Kidney (tissue), 14 donors: ENCODE data around the gene CTU1. TPM values are rescaled to one million over a fixed set of nuclear protein-coding genes. Genes with fewer than 3 reads are reported as not detected.

Source experiments
- DNase-seq, 5 donors: peaks; one replicate each; pipeline ENCODE4 v3.0.0-alpha.2; 2013 to 2020
- FAIRE-seq: peaks from 2 replicates; lab custom pipeline; 2012; peaks lifted over from hg19 to GRCh38; lab: Jason Lieb, UNC
- H3K27ac ChIP-seq, 2 donors: one replicate each; pipeline ENCODE4 v1.7.0; 2013; ENCODE audit warnings: low read depth in 2 of 2, low read length in 2 of 2, inconsistent platforms in 1 of 2
- H3K27me3 ChIP-seq: one replicate; pipeline ENCODE4 v1.7.1; 2013; ENCODE audit warnings: low read length, inconsistent platforms; ENCODE audit not compliant: control insufficient read depth, insufficient read depth
- H3K36me3 ChIP-seq, 3 donors: one replicate each; pipeline versions ENCODE4 v1.7.0 to v1.7.1; 2013; ENCODE audit warnings: low read length in 3 of 3, control low read depth in 1 of 3, inconsistent platforms in 1 of 3; ENCODE audit not compliant: insufficient read depth in 3 of 3, control insufficient read depth in 2 of 3
- H3K4me1 ChIP-seq, 3 donors: one replicate each; pipeline versions ENCODE4 v1.7.0 to v1.7.1; 2013; ENCODE audit warnings: low read length in 3 of 3, inconsistent platforms in 1 of 3, low read depth in 1 of 3; ENCODE audit not compliant: control insufficient read depth in 2 of 3, insufficient read depth in 2 of 3
- H3K4me3 ChIP-seq, 3 donors: one replicate each; pipeline versions ENCODE4 v1.7.0 to v1.8.1; 2013; ENCODE audit warnings: low read length in 3 of 3, control low read depth in 1 of 3, inconsistent platforms in 1 of 3
- H3K9ac ChIP-seq, 3 donors: one replicate each; pipeline versions ENCODE4 v1.7.0 to v1.7.1; 2013; ENCODE audit warnings: low read length in 3 of 3, control low read depth in 1 of 3, inconsistent platforms in 1 of 3
- H3K9me3 ChIP-seq, 3 donors: one replicate each; pipeline versions ENCODE4 v1.7.0 to v1.7.1; 2013; ENCODE audit warnings: low read length in 3 of 3, control low read depth in 1 of 3, inconsistent platforms in 1 of 3; ENCODE audit not compliant: control insufficient read depth in 2 of 3, insufficient read depth in 1 of 3
- CTCF ChIP-seq: IDR thresholded peaks from 3 replicates; pipeline ENCODE4 v1.5.1; 2012; ENCODE audit warnings: mild to moderate bottlenecking, moderate library complexity, borderline replicate concordance; ENCODE audit not compliant: insufficient read depth; ENCODE audit errors: extremely low read depth
- intact Hi-C: fragments of 100-400 bp; cut with DNase I; formaldehyde crosslinking; loops from one replicate; pipeline ENCODE4 v1.11.1; 2022
- polyA plus RNA-seq: library from polyadenylated mRNA; stranded (reverse); fragments of 350-450 nt; fragmentation: Illumina TruSeq; extraction: RNeasy Lipid Tissue Mini Kit (QIAGEN cat#74804); gene quantifications from one replicate; pipeline ENCODE4 v1.2.3, GENCODE V29; 2014; ENCODE audit warnings: low read depth, low replicate concordance; ENCODE audit not compliant: insufficient read depth
- total RNA-seq: library from RNA; stranded (reverse); fragmentation: NEBNext Ultra II Directional; extraction: Animal tissue kit (Norgen Biotek cat#: 25700); gene quantifications from one replicate; pipeline ENCODE4 v1.2.1, GENCODE V29; 2021
- donor health status: control.
- donor health status: control.
- donor health status: control.
- donor health status: control.
- donor health status: control.
- donor health status: DM: yes; HTN: yes; CAD: no.
- donor health status: Normal renal cell carcinoma (clear cell type).

Gene CTU1
- total and polyA plus RNA-seq, 2 donors from 2014 or later: 5.2 to 8.4 TPM

GRCh38 chr19:51131780-51132680 is 23.8 kb upstream of the CTU1 start:
- no peak overlapping the region for H3K9ac ChIP-seq
- H3K27ac ChIP-seq: no peak overlapping the region
- FAIRE-seq: no peak
- H3K9me3 ChIP-seq: no peaks in the 10 kb centered on the region
- no peak for TF ChIP-seq CTCF
- H3K4me3 ChIP-seq: peak overlapping the region in 1 of 3 donors; percentile 3
- no peaks in the 10 kb centered on the region for H3K27me3 ChIP-seq
- H3K4me1 ChIP-seq: peaks cover 0 to 5% (median 0%) of the 10 kb centered on the region in 3 donors
- DNase-seq: peak in 3 of 5 donors; percentile 39 to 71 (median 49)
- intact Hi-C loops: no loop called here
- no peaks in the 10 kb centered on the region for H3K36me3 ChIP-seq

GRCh38 chr19:51129716-51130115 is 21.5 kb upstream of the CTU1 start:
- DNase-seq: no peak
- intact Hi-C loops: no loop called here
- no peak overlapping the region for H3K9ac ChIP-seq

GRCh38 chr19:51128227-51128626 is 20.0 kb upstream of the CTU1 start:
- H3K9ac ChIP-seq: no peak overlapping the region

More at GRCh38 chr19:51129716-51130115, 21.5 kb upstream of the CTU1 start:
- no peak for TF ChIP-seq CTCF
- FAIRE-seq: no peak
- H3K36me3 ChIP-seq: no peaks in the 10 kb centered on the region
- peaks cover 0 to 7% (median 0%) of the 10 kb centered on the region in 3 donors for H3K4me1 ChIP-seq
- H3K27me3 ChIP-seq: no peaks in the 10 kb centered on the region
- H3K9me3 ChIP-seq: no peaks in the 10 kb centered on the region
- no peak overlapping the region for H3K27ac ChIP-seq
- no peak overlapping the region for H3K4me3 ChIP-seq

More at GRCh38 chr19:51128227-51128626, 20.0 kb upstream of the CTU1 start:
- Histone ChIP-seq H3K4me1 (peaks cover 0 to 9% (median 0%) of the 10 kb centered on the region in 3 donors), H3K27ac (peak overlapping the region in 1 of 2 donors; percentile 41), H3K9me3 (no peaks in the 10 kb centered on the region), H3K36me3 (no peaks in the 10 kb centered on the region), H3K27me3 (no peaks in the 10 kb centered on the region), H3K4me3 (no peak overlapping the region)
- FAIRE-seq: no peak
- no peak for DNase-seq
- no peak for TF ChIP-seq CTCF
- intact Hi-C loops: no loop called here
